GM23338 (cell line): ENCODE data around the gene BTG3. TPM values are rescaled to one million over a fixed set of nuclear protein-coding genes. Genes with fewer than 3 reads are reported as not detected.
A peak's percentile ranks its signal among the peaks of the same experiment; 100 is the strongest.

Experiments used
- ATAC-seq: fragments of 200-7000 bp; cut with Tn5 transposase; 3 replicates; pipeline ENCODE4 v1.9.1; 2020
- DNase-seq: peaks from one replicate; pipeline ENCODE4 v3.0.0-alpha.2; 2015; ENCODE audit warnings: low spot score
- H2AFZ ChIP-seq: fragments of 200-600 bp; sonication (generic); 2 replicates; pipeline ENCODE4 v1.8.0; 2016; ENCODE audit warnings: antibody characterized with exemption, mild to moderate bottlenecking, moderate library complexity
- H3F3A ChIP-seq: fragments of 200-600 bp; sonication (generic); replicated peaks from 2 replicates; pipeline ENCODE4 v1.8.0; 2017; ENCODE audit warnings: antibody characterized with exemption, mixed run types, low read depth
- H3K27ac ChIP-seq: fragments of 200-600 bp; sonication (generic); 2 replicates; pipeline ENCODE4 v1.6.1; 2016; ENCODE audit warnings: low read depth
- H3K27me3 ChIP-seq: fragments of 200-600 bp; sonication (generic); 2 replicates; pipeline ENCODE4 v1.8.0; 2016; ENCODE audit warnings: mild to moderate bottlenecking, mixed run types, moderate library complexity; ENCODE audit not compliant: insufficient read depth
- H3K36me3 ChIP-seq: fragments of 200-600 bp; sonication (generic); 2 replicates; pipeline ENCODE4 v1.8.0; 2016; ENCODE audit warnings: mild to moderate bottlenecking; ENCODE audit not compliant: insufficient read depth
- H3K4me1 ChIP-seq: fragments of 200-600 bp; sonication (generic); 2 replicates; pipeline ENCODE4 v1.8.0; 2016; ENCODE audit warnings: mild to moderate bottlenecking, moderate library complexity; ENCODE audit not compliant: insufficient read depth
- H3K4me2 ChIP-seq: fragments of 200-600 bp; sonication (generic); 2 replicates; pipeline ENCODE4 v1.7.1; 2017; ENCODE audit warnings: mixed run types
- H3K4me3 ChIP-seq: fragments of 200-600 bp; sonication (generic); 2 replicates; pipeline ENCODE4 v1.6.1; 2016; ENCODE audit warnings: mixed run types
- H3K79me2 ChIP-seq: fragments of 200-600 bp; sonication (generic); replicated peaks from 2 replicates; pipeline ENCODE4 v1.8.0; 2017; ENCODE audit warnings: mild to moderate bottlenecking; ENCODE audit not compliant: insufficient read depth
- H3K9me2 ChIP-seq: fragments of 200-600 bp; sonication (generic); 2 replicates; pipeline ENCODE4 v1.8.0; 2017; ENCODE audit not compliant: insufficient read depth
- H4K20me1 ChIP-seq: fragments of 200-600 bp; sonication (generic); replicated peaks from 2 replicates; pipeline ENCODE4 v1.8.0; 2017; ENCODE audit warnings: mild to moderate bottlenecking; ENCODE audit not compliant: insufficient read depth
- H3K27ac Mint-ChIP-seq: 2 replicates; pipeline ENCODE4 v1.8.0; 2020; ENCODE audit warnings: inconsistent platforms, mild to moderate bottlenecking, moderate library complexity, mixed read lengths
- H3K27me3 Mint-ChIP-seq: 3 replicates; pipeline ENCODE4 v1.8.0; 2022; ENCODE audit warnings: low read depth, mild to moderate bottlenecking, moderate library complexity, mixed read lengths, inconsistent platforms; ENCODE audit not compliant: insufficient read depth, poor library complexity
- H3K36me3 Mint-ChIP-seq: 3 replicates; pipeline ENCODE4 v1.8.0; 2021; ENCODE audit warnings: low read depth, mild to moderate bottlenecking, inconsistent platforms, moderate library complexity, mixed read lengths
- H3K4me1 Mint-ChIP-seq: 3 replicates; pipeline ENCODE4 v1.8.0; 2020; ENCODE audit warnings: mild to moderate bottlenecking, inconsistent platforms, mixed read lengths
- H3K4me3 Mint-ChIP-seq: 3 replicates; pipeline ENCODE4 v1.8.0; 2021; ENCODE audit warnings: moderate library complexity, mild to moderate bottlenecking, inconsistent platforms, mixed read lengths
- H3K9me3 Mint-ChIP-seq: 3 replicates; pipeline ENCODE4 v1.8.0; 2020; ENCODE audit warnings: moderate library complexity, mild to moderate bottlenecking, inconsistent platforms, mixed read lengths
- CREB1 ChIP-seq: fragments of 250-450 bp; sonication (Bioruptor Pico); IDR thresholded peaks from 2 replicates; pipeline ENCODE4 v1.5.0; 2020; ENCODE audit warnings: low read depth, mild to moderate bottlenecking, moderate library complexity
- CTCF ChIP-seq, 2 experiments: fragments of 200-600 bp in 1 of 2; sonication (generic) in 1 of 2; conservative IDR thresholded peaks; 2 replicates each; pipeline versions ENCODE4 v1.5.1 to v1.6.1; 2016 to 2017; ENCODE audit warnings: antibody characterized with exemption in 2 of 2, low read depth in 2 of 2, mild to moderate bottlenecking in 2 of 2, moderate library complexity in 1 of 2
- EZH2 ChIP-seq: fragments of 200-600 bp; sonication (generic); IDR thresholded peaks from one replicate; pipeline ENCODE4 v1.8.0; 2017; ENCODE audit warnings: antibody characterized with exemption, mild to moderate bottlenecking, low read depth; ENCODE audit not compliant: unreplicated experiment
- EZH2phosphoT487 ChIP-seq: fragments of 200-600 bp; sonication (generic); IDR thresholded peaks from one replicate; pipeline ENCODE4 v1.8.1; 2018; ENCODE audit warnings: antibody characterized with exemption; ENCODE audit not compliant: unreplicated experiment
- JUNB ChIP-seq: IDR thresholded peaks from one replicate; pipeline ENCODE4 v1.6.1; 2016; ENCODE audit warnings: antibody characterized with exemption; ENCODE audit not compliant: unreplicated experiment
- NANOG ChIP-seq: IDR thresholded peaks from 2 replicates; pipeline ENCODE4 v1.6.1; 2016; ENCODE audit warnings: antibody characterized with exemption, borderline replicate concordance
- POLR2AphosphoS5 ChIP-seq: IDR thresholded peaks from 2 replicates; pipeline ENCODE4 v1.6.1; 2016; ENCODE audit warnings: antibody characterized with exemption, low read depth
- STAT1 ChIP-seq: IDR thresholded peaks from one replicate; pipeline ENCODE4 v1.6.1; 2016; ENCODE audit warnings: antibody characterized with exemption; ENCODE audit not compliant: unreplicated experiment
- ZNF114 ChIP-seq: fragments of 250-450 bp; sonication (Bioruptor Pico); IDR thresholded peaks from 2 replicates; pipeline ENCODE4 v1.5.0; 2020; ENCODE audit warnings: mild to moderate bottlenecking, moderate library complexity
- ZNF331 ChIP-seq: fragments of 250-450 bp; sonication (Bioruptor Pico); IDR thresholded peaks from 2 replicates; pipeline ENCODE4 v1.5.0; 2020; ENCODE audit warnings: low read depth, mild to moderate bottlenecking, moderate library complexity
- polyA plus RNA-seq: library from polyadenylated mRNA; unstranded; fragments of >200 nt; fragmentation: Nextera tagmentation; extraction: Ambion mirVana; gene quantifications from 2 replicates; pipeline ENCODE4 v1.2.1, GENCODE V29; 2016
- total RNA-seq: library from RNA; depleted of rRNA; stranded (reverse); fragments of >200 nt; shearing (Covaris generic); gene quantifications from 2 replicates; pipeline ENCODE4 v1.2.3, GENCODE V29; 2014
- TF ChIP-seq, protein P1 (sequence below): IDR thresholded peaks from 2 replicates; pipeline ENCODE4 v1.6.1; 2016; ENCODE audit warnings: antibody characterized with exemption
- TF ChIP-seq, protein P2 (sequence below): fragments of 250-450 bp; sonication (Bioruptor Pico); IDR thresholded peaks from 2 replicates; pipeline ENCODE4 v1.5.0; 2020; ENCODE audit warnings: mild to moderate bottlenecking, moderate library complexity
- TF ChIP-seq, protein P3 (sequence below): IDR thresholded peaks from one replicate; pipeline ENCODE4 v1.6.1; 2018; ENCODE audit warnings: antibody characterized with exemption; ENCODE audit not compliant: unreplicated experiment

The BTG3 gene
- total and polyA plus RNA-seq, 2 experiments from 2014 or later: 24.0 to 43.8 TPM

DNA sequence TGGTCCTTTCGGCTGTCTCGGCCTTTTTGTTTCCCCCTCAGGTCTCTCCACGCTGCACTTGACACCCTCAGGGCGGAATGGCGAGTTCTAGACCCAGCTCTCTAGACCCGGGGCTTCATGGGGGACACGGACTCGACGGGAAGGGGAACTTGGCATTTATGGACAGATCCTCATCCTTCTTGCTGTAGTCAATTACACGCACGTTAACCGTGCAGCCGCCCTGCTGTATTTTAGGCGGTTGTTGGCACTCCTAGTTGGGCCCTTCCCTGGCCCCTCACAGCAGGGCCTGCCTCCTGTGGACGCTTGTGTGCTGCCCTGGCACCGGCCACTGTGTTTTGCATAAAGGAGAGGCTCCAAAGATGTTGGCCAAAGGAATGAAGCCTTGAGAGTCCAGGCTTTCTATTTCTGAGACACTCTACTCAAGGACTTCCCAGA, 558 bp upstream of the BTG3 start:
- Mint-ChIP-seq H3K9me3 (no peaks in the 10 kb centered on the region), H3K27me3 (peaks cover 8% of the 10 kb centered on the region), H3K27ac (no peak overlapping the region), H3K4me1 (peaks cover 13% of the 10 kb centered on the region), H3K4me3 (peak overlapping the region; percentile 73), H3K36me3 (peaks cover 21% of the 10 kb centered on the region)
- Histone ChIP-seq H3K79me2 (peaks cover 38% of the 10 kb centered on the region), H3K27me3 (peaks cover 21% of the 10 kb centered on the region), H3F3A (no peaks in the 10 kb centered on the region), H3K9me2 (no peaks in the 10 kb centered on the region), H2AFZ (peak overlapping the region; percentile 100), H3K4me3 (peak overlapping the region; percentile 95), H3K36me3 (no peaks in the 10 kb centered on the region), H3K4me1 (peaks cover 11% of the 10 kb centered on the region), H3K4me2 (peak overlapping the region; percentile 98), H3K27ac (no peak overlapping the region), H4K20me1 (peaks cover 10% of the 10 kb centered on the region)
- TF ChIP-seq, protein P1, sequence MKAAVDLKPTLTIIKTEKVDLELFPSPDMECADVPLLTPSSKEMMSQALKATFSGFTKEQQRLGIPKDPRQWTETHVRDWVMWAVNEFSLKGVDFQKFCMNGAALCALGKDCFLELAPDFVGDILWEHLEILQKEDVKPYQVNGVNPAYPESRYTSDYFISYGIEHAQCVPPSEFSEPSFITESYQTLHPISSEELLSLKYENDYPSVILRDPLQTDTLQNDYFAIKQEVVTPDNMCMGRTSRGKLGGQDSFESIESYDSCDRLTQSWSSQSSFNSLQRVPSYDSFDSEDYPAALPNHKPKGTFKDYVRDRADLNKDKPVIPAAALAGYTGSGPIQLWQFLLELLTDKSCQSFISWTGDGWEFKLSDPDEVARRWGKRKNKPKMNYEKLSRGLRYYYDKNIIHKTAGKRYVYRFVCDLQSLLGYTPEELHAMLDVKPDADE: no peak
- TF ChIP-seq CREB1 (CRISPR knock-in tag) (no peak), ZNF114 (no peak), POLR2AphosphoS5 (no peak), STAT1 (no peak), EZH2 (no peak), JUNB (no peak), CTCF (conservative IDR thresholded peaks at IDR 0.05; ENCODE audit: low read depth in 2 of 2) (no peak), EZH2phosphoT487 (no peak), NANOG (no peak), ZNF331 (no peak)
- TF ChIP-seq, protein P2, sequence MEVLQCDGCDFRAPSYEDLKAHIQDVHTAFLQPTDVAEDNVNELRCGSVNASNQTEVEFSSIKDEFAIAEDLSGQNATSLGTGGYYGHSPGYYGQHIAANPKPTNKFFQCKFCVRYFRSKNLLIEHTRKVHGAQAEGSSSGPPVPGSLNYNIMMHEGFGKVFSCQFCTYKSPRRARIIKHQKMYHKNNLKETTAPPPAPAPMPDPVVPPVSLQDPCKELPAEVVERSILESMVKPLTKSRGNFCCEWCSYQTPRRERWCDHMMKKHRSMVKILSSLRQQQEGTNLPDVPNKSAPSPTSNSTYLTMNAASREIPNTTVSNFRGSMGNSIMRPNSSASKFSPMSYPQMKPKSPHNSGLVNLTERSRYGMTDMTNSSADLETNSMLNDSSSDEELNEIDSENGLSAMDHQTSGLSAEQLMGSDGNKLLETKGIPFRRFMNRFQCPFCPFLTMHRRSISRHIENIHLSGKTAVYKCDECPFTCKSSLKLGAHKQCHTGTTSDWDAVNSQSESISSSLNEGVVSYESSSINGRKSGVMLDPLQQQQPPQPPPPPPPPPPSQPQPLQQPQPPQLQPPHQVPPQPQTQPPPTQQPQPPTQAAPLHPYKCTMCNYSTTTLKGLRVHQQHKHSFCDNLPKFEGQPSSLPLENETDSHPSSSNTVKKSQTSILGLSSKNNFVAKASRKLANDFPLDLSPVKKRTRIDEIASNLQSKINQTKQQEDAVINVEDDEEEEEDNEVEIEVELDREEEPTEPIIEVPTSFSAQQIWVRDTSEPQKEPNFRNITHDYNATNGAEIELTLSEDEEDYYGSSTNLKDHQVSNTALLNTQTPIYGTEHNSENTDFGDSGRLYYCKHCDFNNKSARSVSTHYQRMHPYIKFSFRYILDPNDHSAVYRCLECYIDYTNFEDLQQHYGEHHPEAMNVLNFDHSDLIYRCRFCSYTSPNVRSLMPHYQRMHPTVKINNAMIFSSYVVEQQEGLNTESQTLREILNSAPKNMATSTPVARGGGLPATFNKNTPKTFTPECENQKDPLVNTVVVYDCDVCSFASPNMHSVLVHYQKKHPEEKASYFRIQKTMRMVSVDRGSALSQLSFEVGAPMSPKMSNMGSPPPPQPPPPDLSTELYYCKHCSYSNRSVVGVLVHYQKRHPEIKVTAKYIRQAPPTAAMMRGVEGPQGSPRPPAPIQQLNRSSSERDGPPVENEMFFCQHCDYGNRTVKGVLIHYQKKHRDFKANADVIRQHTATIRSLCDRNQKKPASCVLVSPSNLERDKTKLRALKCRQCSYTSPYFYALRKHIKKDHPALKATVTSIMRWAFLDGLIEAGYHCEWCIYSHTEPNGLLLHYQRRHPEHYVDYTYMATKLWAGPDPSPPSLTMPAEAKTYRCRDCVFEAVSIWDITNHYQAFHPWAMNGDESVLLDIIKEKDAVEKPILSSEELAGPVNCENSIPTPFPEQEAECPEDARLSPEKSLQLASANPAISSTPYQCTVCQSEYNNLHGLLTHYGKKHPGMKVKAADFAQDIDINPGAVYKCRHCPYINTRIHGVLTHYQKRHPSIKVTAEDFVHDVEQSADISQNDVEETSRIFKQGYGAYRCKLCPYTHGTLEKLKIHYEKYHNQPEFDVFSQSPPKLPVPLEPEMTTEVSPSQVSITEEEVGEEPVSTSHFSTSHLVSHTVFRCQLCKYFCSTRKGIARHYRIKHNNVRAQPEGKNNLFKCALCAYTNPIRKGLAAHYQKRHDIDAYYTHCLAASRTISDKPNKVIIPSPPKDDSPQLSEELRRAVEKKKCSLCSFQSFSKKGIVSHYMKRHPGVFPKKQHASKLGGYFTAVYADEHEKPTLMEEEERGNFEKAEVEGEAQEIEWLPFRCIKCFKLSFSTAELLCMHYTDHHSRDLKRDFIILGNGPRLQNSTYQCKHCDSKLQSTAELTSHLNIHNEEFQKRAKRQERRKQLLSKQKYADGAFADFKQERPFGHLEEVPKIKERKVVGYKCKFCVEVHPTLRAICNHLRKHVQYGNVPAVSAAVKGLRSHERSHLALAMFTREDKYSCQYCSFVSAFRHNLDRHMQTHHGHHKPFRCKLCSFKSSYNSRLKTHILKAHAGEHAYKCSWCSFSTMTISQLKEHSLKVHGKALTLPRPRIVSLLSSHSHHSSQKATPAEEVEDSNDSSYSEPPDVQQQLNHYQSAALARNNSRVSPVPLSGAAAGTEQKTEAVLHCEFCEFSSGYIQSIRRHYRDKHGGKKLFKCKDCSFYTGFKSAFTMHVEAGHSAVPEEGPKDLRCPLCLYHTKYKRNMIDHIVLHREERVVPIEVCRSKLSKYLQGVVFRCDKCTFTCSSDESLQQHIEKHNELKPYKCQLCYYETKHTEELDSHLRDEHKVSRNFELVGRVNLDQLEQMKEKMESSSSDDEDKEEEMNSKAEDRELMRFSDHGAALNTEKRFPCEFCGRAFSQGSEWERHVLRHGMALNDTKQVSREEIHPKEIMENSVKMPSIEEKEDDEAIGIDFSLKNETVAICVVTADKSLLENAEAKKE: no peak
- TF ChIP-seq, protein P3, sequence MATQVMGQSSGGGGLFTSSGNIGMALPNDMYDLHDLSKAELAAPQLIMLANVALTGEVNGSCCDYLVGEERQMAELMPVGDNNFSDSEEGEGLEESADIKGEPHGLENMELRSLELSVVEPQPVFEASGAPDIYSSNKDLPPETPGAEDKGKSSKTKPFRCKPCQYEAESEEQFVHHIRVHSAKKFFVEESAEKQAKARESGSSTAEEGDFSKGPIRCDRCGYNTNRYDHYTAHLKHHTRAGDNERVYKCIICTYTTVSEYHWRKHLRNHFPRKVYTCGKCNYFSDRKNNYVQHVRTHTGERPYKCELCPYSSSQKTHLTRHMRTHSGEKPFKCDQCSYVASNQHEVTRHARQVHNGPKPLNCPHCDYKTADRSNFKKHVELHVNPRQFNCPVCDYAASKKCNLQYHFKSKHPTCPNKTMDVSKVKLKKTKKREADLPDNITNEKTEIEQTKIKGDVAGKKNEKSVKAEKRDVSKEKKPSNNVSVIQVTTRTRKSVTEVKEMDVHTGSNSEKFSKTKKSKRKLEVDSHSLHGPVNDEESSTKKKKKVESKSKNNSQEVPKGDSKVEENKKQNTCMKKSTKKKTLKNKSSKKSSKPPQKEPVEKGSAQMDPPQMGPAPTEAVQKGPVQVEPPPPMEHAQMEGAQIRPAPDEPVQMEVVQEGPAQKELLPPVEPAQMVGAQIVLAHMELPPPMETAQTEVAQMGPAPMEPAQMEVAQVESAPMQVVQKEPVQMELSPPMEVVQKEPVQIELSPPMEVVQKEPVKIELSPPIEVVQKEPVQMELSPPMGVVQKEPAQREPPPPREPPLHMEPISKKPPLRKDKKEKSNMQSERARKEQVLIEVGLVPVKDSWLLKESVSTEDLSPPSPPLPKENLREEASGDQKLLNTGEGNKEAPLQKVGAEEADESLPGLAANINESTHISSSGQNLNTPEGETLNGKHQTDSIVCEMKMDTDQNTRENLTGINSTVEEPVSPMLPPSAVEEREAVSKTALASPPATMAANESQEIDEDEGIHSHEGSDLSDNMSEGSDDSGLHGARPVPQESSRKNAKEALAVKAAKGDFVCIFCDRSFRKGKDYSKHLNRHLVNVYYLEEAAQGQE: no peak
- DNase-seq (no peak), ATAC-seq (no peak; the same call in 2 of the 3 replicates)
